Panc1 (cell line): ENCODE results near the gene SCAMP4. TPM values are rescaled to one million over a fixed set of nuclear protein-coding genes. Genes with fewer than 3 reads are reported as not detected.

Source experiments
- ATAC-seq: fragments of 200-7000 bp; cut with Tn5 transposase; 2 replicates; pipeline ENCODE4 v1.9.1; 2020; ENCODE audit warnings: mild to moderate bottlenecking, moderate library complexity
- BruUV-seq: library from RNA; stranded (reverse); fragments of 400-500 nt; replicated peaks from 2 replicates; lab custom pipeline; 2021; lab: Mats Ljungman, UMichigan
- CTCF ChIA-PET: fragments of 300-600 bp; sonication (Branson Sonifier 250); formaldehyde crosslinking; loops from one replicate; lab custom pipeline; 2022; ENCODE audit warnings: antibody characterized with exemption; lab: Charles Lee
- POLR2A ChIA-PET: fragments of 300-600 bp; sonication (Branson Sonifier 250); formaldehyde crosslinking; loops from one replicate; lab custom pipeline; 2022; ENCODE audit warnings: antibody characterized with exemption; lab: Charles Lee
- DNase-seq: peaks from one replicate; pipeline ENCODE4 v3.0.0-alpha.2; 2010; ENCODE audit warnings: low read depth, low spot score
- H3K27ac ChIP-seq: 2 replicates; pipeline ENCODE4 v1.5.1; 2011; ENCODE audit warnings: mild to moderate bottlenecking, low read length, inconsistent platforms
- H3K27me3 ChIP-seq: fragments of 200-500 bp; sonication (Bioruptor generic); 2 replicates; pipeline ENCODE4 v1.6.0; 2014; ENCODE audit warnings: low read length, inconsistent platforms; ENCODE audit not compliant: control insufficient read depth, insufficient read depth
- H3K36me3 ChIP-seq: fragments of 200-500 bp; sonication (Bioruptor generic); 2 replicates; pipeline ENCODE4 v1.5.1; 2014; ENCODE audit warnings: inconsistent platforms, mild to moderate bottlenecking, low read length, moderate library complexity; ENCODE audit not compliant: control insufficient read depth, insufficient read depth
- H3K4me1 ChIP-seq: 2 replicates; pipeline ENCODE4 v1.5.1; 2011; ENCODE audit warnings: inconsistent platforms, mild to moderate bottlenecking, low read length, moderate library complexity; ENCODE audit not compliant: control insufficient read depth, insufficient read depth
- H3K4me3 ChIP-seq, 2 experiments: 2 replicates each; pipeline ENCODE4 v1.5.1; 2011 to 2012; ENCODE audit warnings: low read depth in 2 of 2, low read length in 2 of 2, mild to moderate bottlenecking in 2 of 2, inconsistent platforms in 1 of 2, moderate library complexity in 1 of 2
- H3K9me3 ChIP-seq: fragments of 200-500 bp; sonication (Bioruptor generic); 2 replicates; pipeline ENCODE4 v1.5.1; 2014; ENCODE audit warnings: low read depth, mild to moderate bottlenecking, inconsistent platforms, low read length, moderate library complexity; ENCODE audit not compliant: control insufficient read depth, insufficient read depth
- POLR2AphosphoS5 ChIP-seq: IDR thresholded peaks from 2 replicates; pipeline ENCODE4 v1.6.1; 2012; ENCODE audit warnings: mild to moderate bottlenecking, low read depth, low read length, moderate library complexity
- SIN3A ChIP-seq: IDR thresholded peaks from 2 replicates; pipeline ENCODE4 v1.6.1; 2012; ENCODE audit warnings: low read depth, mild to moderate bottlenecking, low read length, moderate library complexity, borderline replicate concordance; ENCODE audit not compliant: insufficient read depth
- TCF7L2 ChIP-seq: IDR thresholded peaks from 2 replicates; pipeline ENCODE4 v1.6.1; 2011; ENCODE audit warnings: mild to moderate bottlenecking, low read depth, low read length, inconsistent platforms
- in situ Hi-C: cut with HindIII; loops from 2 replicates; pipeline ENCODE4 v1.10.0; 2016; ENCODE audit warnings: low sequenced_read_pairs, low pct_unique_long_range_greater_than_20kb
- intact Hi-C: fragments of 100-400 bp; cut with micrococcal nuclease; formaldehyde crosslinking; loops from one replicate; pipeline ENCODE4 v1.10.0; 2022; ENCODE audit not compliant: unreplicated experiment
- total RNA-seq: library from RNA; stranded (reverse); gene quantifications from one replicate; pipeline ENCODE4 v1.2.1, GENCODE V29; 2021; ENCODE audit not compliant: unreplicated experiment
- TF ChIP-seq, protein P1 (sequence below): fragments of 450-650 bp; IDR thresholded peaks from 2 replicates; pipeline ENCODE4 v1.5.1; 2017; ENCODE audit warnings: mild to moderate bottlenecking
- TF ChIP-seq, protein P2 (sequence below), 2 experiments: IDR thresholded peaks; 2 replicates each; pipeline ENCODE4 v1.6.1; 2011 to 2012; ENCODE audit warnings: low read depth in 2 of 2, control low read depth in 1 of 2, low read length in 1 of 2, mild to moderate bottlenecking in 1 of 2, moderate library complexity in 1 of 2; ENCODE audit not compliant: insufficient read depth in 1 of 2

SCAMP4 gene
- total RNA-seq, 1 experiment from 2014 or later = 98.4 TPM

DNA sequence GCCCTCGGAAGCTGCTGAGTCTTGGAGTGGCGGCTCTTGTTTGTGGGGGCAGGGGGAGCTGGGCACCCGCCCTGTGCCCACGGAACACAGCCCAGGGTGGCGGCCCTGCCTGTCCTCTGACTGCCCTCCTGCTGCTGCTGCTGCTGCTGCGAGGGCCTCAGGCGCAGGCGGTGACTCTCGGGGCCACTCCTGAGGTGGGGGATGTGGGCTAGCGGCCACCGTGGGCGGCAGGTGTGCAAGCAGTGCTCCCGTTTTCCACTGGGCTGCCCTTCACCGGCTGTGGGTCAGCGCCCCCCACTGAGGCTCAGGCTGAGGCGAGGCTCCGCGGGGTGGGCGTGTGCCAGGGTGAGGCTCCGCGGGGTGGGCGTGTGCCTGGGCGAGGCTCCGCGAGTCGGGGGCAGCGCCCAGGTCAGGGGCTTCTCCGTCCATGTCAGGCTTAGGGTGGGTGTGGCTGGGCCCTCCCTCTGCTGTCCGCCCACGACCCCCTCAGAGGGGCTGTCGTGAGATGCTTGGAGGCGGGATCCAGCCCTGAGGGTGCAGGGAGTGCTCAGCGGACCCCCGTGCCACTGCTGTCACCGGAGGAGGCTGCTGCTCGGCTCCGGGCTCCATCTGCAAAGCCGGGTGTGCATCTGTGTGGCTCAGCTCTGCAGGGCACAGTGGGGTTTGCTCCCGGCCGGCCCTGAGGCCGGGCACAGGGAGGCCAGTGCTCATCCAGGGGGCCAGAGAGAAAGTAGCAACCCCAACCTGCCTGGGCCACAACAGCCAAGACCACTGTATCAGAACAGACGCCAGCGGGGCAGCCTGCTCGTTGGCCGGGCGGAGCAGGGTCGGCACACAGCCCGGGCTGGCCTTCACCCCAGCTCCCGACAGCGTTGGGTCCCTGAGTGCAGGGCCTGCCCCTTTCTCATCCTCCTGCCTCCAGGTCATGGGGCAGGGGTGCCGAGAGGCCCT is 50.2 kb downstream of the SCAMP4 start:
- BruUV-seq = no TSS peak
- intact Hi-C loops = no loop called here
- Histone ChIP-seq H3K4me1 (no peaks in the 10 kb centered on the region), H3K27me3 (no peaks in the 10 kb centered on the region), H3K36me3 (no peaks in the 10 kb centered on the region), H3K4me3 (no peak overlapping the region), H3K9me3 (no peaks in the 10 kb centered on the region), H3K27ac (no peak overlapping the region)
- DNase-seq (no peak), ATAC-seq (no peak)
- POLR2A ChIA-PET = no interaction called here
- CTCF ChIA-PET = interaction anchor here (0.7 kb wide), 1 partner anchor 464 kb away, joined by 8 read pairs; the partner anchor contains the start of gene REEP6
- in situ Hi-C loops = no loop called here
- TF ChIP-seq TCF7L2 (no peak), SIN3A (no peak)
- TF ChIP-seq, protein P1, sequence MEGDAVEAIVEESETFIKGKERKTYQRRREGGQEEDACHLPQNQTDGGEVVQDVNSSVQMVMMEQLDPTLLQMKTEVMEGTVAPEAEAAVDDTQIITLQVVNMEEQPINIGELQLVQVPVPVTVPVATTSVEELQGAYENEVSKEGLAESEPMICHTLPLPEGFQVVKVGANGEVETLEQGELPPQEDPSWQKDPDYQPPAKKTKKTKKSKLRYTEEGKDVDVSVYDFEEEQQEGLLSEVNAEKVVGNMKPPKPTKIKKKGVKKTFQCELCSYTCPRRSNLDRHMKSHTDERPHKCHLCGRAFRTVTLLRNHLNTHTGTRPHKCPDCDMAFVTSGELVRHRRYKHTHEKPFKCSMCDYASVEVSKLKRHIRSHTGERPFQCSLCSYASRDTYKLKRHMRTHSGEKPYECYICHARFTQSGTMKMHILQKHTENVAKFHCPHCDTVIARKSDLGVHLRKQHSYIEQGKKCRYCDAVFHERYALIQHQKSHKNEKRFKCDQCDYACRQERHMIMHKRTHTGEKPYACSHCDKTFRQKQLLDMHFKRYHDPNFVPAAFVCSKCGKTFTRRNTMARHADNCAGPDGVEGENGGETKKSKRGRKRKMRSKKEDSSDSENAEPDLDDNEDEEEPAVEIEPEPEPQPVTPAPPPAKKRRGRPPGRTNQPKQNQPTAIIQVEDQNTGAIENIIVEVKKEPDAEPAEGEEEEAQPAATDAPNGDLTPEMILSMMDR = no peak
- TF ChIP-seq, protein P2, sequence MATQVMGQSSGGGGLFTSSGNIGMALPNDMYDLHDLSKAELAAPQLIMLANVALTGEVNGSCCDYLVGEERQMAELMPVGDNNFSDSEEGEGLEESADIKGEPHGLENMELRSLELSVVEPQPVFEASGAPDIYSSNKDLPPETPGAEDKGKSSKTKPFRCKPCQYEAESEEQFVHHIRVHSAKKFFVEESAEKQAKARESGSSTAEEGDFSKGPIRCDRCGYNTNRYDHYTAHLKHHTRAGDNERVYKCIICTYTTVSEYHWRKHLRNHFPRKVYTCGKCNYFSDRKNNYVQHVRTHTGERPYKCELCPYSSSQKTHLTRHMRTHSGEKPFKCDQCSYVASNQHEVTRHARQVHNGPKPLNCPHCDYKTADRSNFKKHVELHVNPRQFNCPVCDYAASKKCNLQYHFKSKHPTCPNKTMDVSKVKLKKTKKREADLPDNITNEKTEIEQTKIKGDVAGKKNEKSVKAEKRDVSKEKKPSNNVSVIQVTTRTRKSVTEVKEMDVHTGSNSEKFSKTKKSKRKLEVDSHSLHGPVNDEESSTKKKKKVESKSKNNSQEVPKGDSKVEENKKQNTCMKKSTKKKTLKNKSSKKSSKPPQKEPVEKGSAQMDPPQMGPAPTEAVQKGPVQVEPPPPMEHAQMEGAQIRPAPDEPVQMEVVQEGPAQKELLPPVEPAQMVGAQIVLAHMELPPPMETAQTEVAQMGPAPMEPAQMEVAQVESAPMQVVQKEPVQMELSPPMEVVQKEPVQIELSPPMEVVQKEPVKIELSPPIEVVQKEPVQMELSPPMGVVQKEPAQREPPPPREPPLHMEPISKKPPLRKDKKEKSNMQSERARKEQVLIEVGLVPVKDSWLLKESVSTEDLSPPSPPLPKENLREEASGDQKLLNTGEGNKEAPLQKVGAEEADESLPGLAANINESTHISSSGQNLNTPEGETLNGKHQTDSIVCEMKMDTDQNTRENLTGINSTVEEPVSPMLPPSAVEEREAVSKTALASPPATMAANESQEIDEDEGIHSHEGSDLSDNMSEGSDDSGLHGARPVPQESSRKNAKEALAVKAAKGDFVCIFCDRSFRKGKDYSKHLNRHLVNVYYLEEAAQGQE (IDR thresholded peaks at IDR 0.05; ENCODE audit: insufficient read depth in 1 of 2, low read depth in 2 of 2, low read length in 1 of 2) = no peak

DNA sequence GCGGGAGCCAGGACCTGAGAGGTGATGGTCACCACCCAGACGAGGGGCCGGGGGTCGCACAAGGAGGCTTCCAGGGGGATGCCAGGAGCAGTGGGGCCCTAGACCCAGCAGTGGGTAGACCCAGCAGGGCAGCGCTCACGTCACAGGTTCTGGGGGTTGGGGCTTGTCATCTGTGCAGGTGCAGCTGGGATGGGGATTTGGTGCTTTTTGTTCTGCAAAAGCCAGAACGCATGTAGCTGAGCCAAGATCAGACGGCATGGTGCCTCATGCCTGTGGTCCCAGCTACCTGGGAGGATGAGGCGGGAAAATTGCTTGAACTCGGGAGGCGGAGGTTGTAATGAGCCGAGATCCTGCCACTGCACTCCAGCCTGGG is 50.9 kb downstream of the SCAMP4 start:
- DNase-seq = no peak
- ChIA-PET CTCF (interaction anchor here (0.7 kb wide), 1 partner anchor 465 kb away, joined by 8 read pairs; the partner anchor contains the start of gene REEP6), POLR2A (no interaction called here)
- Histone ChIP-seq H3K4me1 (no peaks in the 10 kb centered on the region), H3K9me3 (no peaks in the 10 kb centered on the region), H3K4me3 (no peak overlapping the region), H3K27me3 (no peaks in the 10 kb centered on the region), H3K27ac (no peak overlapping the region), H3K36me3 (no peaks in the 10 kb centered on the region)
- intact Hi-C loops = no loop called here
- no TSS peak for BruUV-seq
- TF ChIP-seq, protein P2 (IDR thresholded peaks at IDR 0.05; ENCODE audit: insufficient read depth in 1 of 2, low read depth in 2 of 2, low read length in 1 of 2) = no peak
- TF ChIP-seq POLR2AphosphoS5 (no peak), TCF7L2 (no peak), SIN3A (no peak)
- TF ChIP-seq, protein P1 = no peak
- no peak for ATAC-seq
- in situ Hi-C loops = no loop called here
